DOHH2 (cell line): ENCODE data around the gene NYAP2.

Experiments
- H3F3A ChIP-seq: fragments of 200-600 bp; sonication (generic), shearing (Covaris generic); 2 replicates; pipeline ENCODE4 v1.6.0; 2016; ENCODE audit warnings: antibody characterized with exemption, mild to moderate bottlenecking; ENCODE audit not compliant: control insufficient read depth, insufficient read depth
- H3K27ac ChIP-seq: fragments of 200-600 bp; sonication (generic); 2 replicates; pipeline ENCODE4 v1.5.1; 2014; ENCODE audit warnings: low read depth, mild to moderate bottlenecking, low read length, moderate library complexity
- H3K27me3 ChIP-seq: fragments of 200-600 bp; sonication (generic); 2 replicates; pipeline ENCODE4 v1.6.1; 2014; ENCODE audit warnings: mild to moderate bottlenecking, low read length, mixed read lengths; ENCODE audit not compliant: control insufficient read depth
- H3K36me3 ChIP-seq: fragments of 200-600 bp; sonication (generic); 2 replicates; pipeline ENCODE4 v1.6.1; 2014; ENCODE audit warnings: mild to moderate bottlenecking, low read length, moderate library complexity, mixed read lengths; ENCODE audit not compliant: control insufficient read depth
- H3K4me1 ChIP-seq: fragments of 200-600 bp; sonication (generic); 2 replicates; pipeline ENCODE4 v1.6.1; 2014; ENCODE audit warnings: mild to moderate bottlenecking, low read length, mixed read lengths; ENCODE audit not compliant: control insufficient read depth
- H3K4me2 ChIP-seq: fragments of 200-600 bp; sonication (generic); 2 replicates; pipeline ENCODE4 v1.6.0; 2014; ENCODE audit warnings: mild to moderate bottlenecking, low read length, moderate library complexity
- H3K4me3 ChIP-seq: fragments of 200-600 bp; sonication (generic); 2 replicates; pipeline ENCODE4 v1.5.1; 2014; ENCODE audit warnings: mild to moderate bottlenecking, low read length, mixed read lengths
- H3K79me2 ChIP-seq: fragments of 200-600 bp; sonication (generic); 2 replicates; pipeline ENCODE4 v1.6.1; 2014; ENCODE audit warnings: mild to moderate bottlenecking, low read length, mixed read lengths; ENCODE audit not compliant: control insufficient read depth
- H3K9me2 ChIP-seq: fragments of 200-600 bp; sonication (generic); replicated peaks from 2 replicates; pipeline ENCODE4 v1.6.1; 2014; ENCODE audit warnings: mild to moderate bottlenecking, low read length, mixed read lengths; ENCODE audit not compliant: control insufficient read depth
- H3K9me3 ChIP-seq: fragments of 200-600 bp; sonication (generic); 2 replicates; pipeline ENCODE4 v1.6.1; 2014; ENCODE audit warnings: antibody characterized with exemption, low read length, mixed read lengths; ENCODE audit not compliant: control insufficient read depth, insufficient read depth
- H4K20me1 ChIP-seq: fragments of 200-600 bp; sonication (generic); 2 replicates; pipeline ENCODE4 v1.6.0; 2014; ENCODE audit warnings: low read depth, mild to moderate bottlenecking, antibody characterized with exemption, low read length, moderate library complexity; ENCODE audit not compliant: control insufficient read depth, insufficient read depth
- EZH2phosphoT487 ChIP-seq: fragments of 200-600 bp; sonication (generic); IDR thresholded peaks from 2 replicates; pipeline ENCODE4 v1.6.1; 2017; ENCODE audit warnings: borderline replicate concordance, mild to moderate bottlenecking, antibody characterized with exemption, low read length, moderate library complexity, mixed read lengths
- TF ChIP-seq, protein P1 (sequence below): fragments of 200-600 bp; sonication (generic); IDR thresholded peaks from one replicate; pipeline ENCODE4 v1.5.1; 2014; ENCODE audit warnings: antibody characterized with exemption, mild to moderate bottlenecking, low read depth, low read length; ENCODE audit not compliant: poor library complexity, severe bottlenecking

The NYAP2 gene

GRCh38 chr2:225515033-225515432 lies 115.5 kb downstream of the NYAP2 start:
- H3K4me2 ChIP-seq: no peak overlapping the region
- no peaks in the 10 kb centered on the region for H3K9me2 ChIP-seq
- H3K79me2 ChIP-seq: no peaks in the 10 kb centered on the region
- no peaks in the 10 kb centered on the region for H4K20me1 ChIP-seq
- TF ChIP-seq, protein P1, sequence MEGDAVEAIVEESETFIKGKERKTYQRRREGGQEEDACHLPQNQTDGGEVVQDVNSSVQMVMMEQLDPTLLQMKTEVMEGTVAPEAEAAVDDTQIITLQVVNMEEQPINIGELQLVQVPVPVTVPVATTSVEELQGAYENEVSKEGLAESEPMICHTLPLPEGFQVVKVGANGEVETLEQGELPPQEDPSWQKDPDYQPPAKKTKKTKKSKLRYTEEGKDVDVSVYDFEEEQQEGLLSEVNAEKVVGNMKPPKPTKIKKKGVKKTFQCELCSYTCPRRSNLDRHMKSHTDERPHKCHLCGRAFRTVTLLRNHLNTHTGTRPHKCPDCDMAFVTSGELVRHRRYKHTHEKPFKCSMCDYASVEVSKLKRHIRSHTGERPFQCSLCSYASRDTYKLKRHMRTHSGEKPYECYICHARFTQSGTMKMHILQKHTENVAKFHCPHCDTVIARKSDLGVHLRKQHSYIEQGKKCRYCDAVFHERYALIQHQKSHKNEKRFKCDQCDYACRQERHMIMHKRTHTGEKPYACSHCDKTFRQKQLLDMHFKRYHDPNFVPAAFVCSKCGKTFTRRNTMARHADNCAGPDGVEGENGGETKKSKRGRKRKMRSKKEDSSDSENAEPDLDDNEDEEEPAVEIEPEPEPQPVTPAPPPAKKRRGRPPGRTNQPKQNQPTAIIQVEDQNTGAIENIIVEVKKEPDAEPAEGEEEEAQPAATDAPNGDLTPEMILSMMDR: no peak
- TF ChIP-seq EZH2phosphoT487: no peak
- H3K27me3 ChIP-seq: no peaks in the 10 kb centered on the region
- H3K36me3 ChIP-seq: no peaks in the 10 kb centered on the region
- H3K27ac ChIP-seq: no peak overlapping the region
- H3K4me3 ChIP-seq: no peak overlapping the region
- no peaks in the 10 kb centered on the region for H3F3A ChIP-seq
- no peaks in the 10 kb centered on the region for H3K4me1 ChIP-seq
- H3K9me3 ChIP-seq: no peaks in the 10 kb centered on the region

DNA sequence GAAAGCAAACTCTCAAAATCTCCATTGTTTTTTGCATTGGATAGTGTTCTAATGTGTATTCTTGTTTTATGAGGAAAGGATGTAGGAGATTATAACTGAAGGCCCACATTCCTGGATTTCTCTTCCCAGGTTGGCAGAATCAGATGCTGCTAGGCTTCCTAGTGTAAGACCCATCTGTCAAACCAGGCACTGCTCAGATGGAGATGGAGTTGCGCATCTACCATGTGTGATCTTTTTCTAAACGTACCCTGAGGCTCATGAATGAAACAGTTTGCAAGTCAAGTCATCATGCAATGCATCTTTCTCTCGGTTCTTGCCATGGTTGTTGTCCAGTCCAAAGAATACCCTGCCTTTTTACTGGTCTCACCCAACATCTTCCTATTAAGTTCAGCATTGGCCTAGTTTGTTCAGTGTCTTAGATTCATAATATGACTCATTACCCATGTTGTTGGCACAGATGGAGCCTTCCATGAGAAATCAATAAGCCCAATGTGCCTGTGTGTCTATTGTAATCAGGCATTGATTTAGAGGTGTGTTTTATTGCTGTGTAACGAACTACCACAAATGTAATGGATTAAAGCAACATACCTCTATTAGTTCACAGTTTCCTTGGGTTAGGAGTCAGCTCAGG lies 127.4 kb downstream of the NYAP2 start:
- no peaks in the 10 kb centered on the region for H3K9me2 ChIP-seq
- no peaks in the 10 kb centered on the region for H3F3A ChIP-seq
- no peak overlapping the region for H3K4me3 ChIP-seq
- no peak overlapping the region for H3K4me2 ChIP-seq
- H3K27me3 ChIP-seq: no peaks in the 10 kb centered on the region
- H3K79me2 ChIP-seq: no peaks in the 10 kb centered on the region
- no peaks in the 10 kb centered on the region for H3K4me1 ChIP-seq
- no peaks in the 10 kb centered on the region for H3K9me3 ChIP-seq
- no peaks in the 10 kb centered on the region for H4K20me1 ChIP-seq
- H3K36me3 ChIP-seq: no peaks in the 10 kb centered on the region
- TF ChIP-seq, protein P1: no peak
- TF ChIP-seq EZH2phosphoT487: no peak
- no peak overlapping the region for H3K27ac ChIP-seq

DNA sequence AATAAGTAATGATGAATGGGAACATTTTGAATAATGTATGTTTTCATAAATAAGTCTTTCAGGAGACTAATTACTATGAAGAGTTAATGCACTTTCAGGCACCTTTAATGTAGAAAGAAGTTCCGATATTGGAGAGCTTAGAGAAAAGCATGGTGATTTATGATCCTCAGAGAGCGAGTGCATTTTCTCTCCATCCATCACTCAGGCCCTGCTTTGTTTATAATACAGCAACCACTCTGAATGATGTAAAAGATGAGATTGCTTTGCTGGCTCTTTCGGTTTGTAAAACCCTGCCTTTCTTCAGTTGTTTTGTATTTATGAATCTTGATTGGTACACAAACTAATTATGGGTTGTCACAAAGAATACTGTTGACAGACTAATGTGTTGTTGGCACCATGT lies 132.0 kb downstream of the NYAP2 start:
- H3K9me3 ChIP-seq: no peaks in the 10 kb centered on the region

More for the DNA sequence above, 132.0 kb downstream of the NYAP2 start:
- Histone ChIP-seq H3K79me2 (no peaks in the 10 kb centered on the region), H4K20me1 (no peaks in the 10 kb centered on the region), H3K27me3 (no peaks in the 10 kb centered on the region), H3K36me3 (no peaks in the 10 kb centered on the region), H3K4me1 (no peaks in the 10 kb centered on the region), H3K27ac (no peak overlapping the region), H3K4me3 (no peak overlapping the region), H3K4me2 (no peak overlapping the region), H3F3A (no peaks in the 10 kb centered on the region), H3K9me2 (no peaks in the 10 kb centered on the region)
- no peak for TF ChIP-seq EZH2phosphoT487
- TF ChIP-seq, protein P1: no peak
